LNCaP clone FGC (cell line): ENCODE results near the gene RASGRF1.

Experiments used
- DNase-seq: peaks from one replicate; pipeline ENCODE4 v3.0.0-alpha.2; 2011; ENCODE audit warnings: low read depth
- H3K4me3 ChIP-seq: 2 replicates; pipeline ENCODE4 v1.5.1; 2011; ENCODE audit warnings: mild to moderate bottlenecking, low read depth, low read length, control low read depth
- CTCF ChIP-seq: IDR thresholded peaks from 2 replicates; pipeline ENCODE4 v1.5.1; 2012; ENCODE audit warnings: mild to moderate bottlenecking; ENCODE audit not compliant: control insufficient read depth, insufficient read depth; ENCODE audit errors: extremely low read depth

The RASGRF1 gene

GRCh38 chr15:79035111-79035601 lies 55.4 kb downstream of the RASGRF1 start:
- TF ChIP-seq CTCF = no peak
- no peak overlapping the region for H3K4me3 ChIP-seq
- DNase-seq = no peak

GRCh38 chr15:79034284-79034683 lies 56.3 kb downstream of the RASGRF1 start:
- DNase-seq = no peak
- TF ChIP-seq CTCF = no peak

GRCh38 chr15:79032656-79033055 lies 57.9 kb downstream of the RASGRF1 start:
- no peak for TF ChIP-seq CTCF
- no peak overlapping the region for H3K4me3 ChIP-seq
- no peak for DNase-seq

More at GRCh38 chr15:79034284-79034683, 56.3 kb downstream of the RASGRF1 start:
- H3K4me3 ChIP-seq = no peak overlapping the region

- no peak for TF ChIP-seq CTCF
- no peak overlapping the region for H3K4me3 ChIP-seq
- no peak for DNase-seq
Observed at GRCh38 chr15:79031821-79032220, 58.8 kb downstream of the RASGRF1 start.

- no peak overlapping the region for H3K4me3 ChIP-seq
- TF ChIP-seq CTCF = no peak
- DNase-seq = no peak
Observed at GRCh38 chr15:79031201-79031600, 59.4 kb downstream of the RASGRF1 start.

- H3K4me3 ChIP-seq = no peak overlapping the region
- no peak for DNase-seq
- no peak for TF ChIP-seq CTCF
Observed at GRCh38 chr15:79030470-79030869, 60.1 kb downstream of the RASGRF1 start.

- no peak overlapping the region for H3K4me3 ChIP-seq
- peak; percentile 3 for DNase-seq
- peak; percentile 93 for TF ChIP-seq CTCF
Observed at GRCh38 chr15:79028411-79028964, 62.1 kb downstream of the RASGRF1 start.
